Gastrocnemius medialis (tissue), 4 donors: ENCODE data around the gene RHOB. TPM values are rescaled to one million over a fixed set of nuclear protein-coding genes. Genes with fewer than 3 reads are reported as not detected.

Experiments
- ATAC-seq, 2 donors: fragments of 150-250 bp; one replicate each; pipeline ENCODE4 v1.9.1; 2016
- DNase-seq, 2 donors: peaks; one replicate each; pipeline ENCODE4 v3.0.0-alpha.2; 2019
- H3K27ac ChIP-seq, 4 donors: fragments of 200-600 bp; sonication (generic); 1 replicate in 1 of 4; 2 replicates in 3 of 4; pipeline ENCODE4 v1.5.1; 2016 to 2018; ENCODE audit warnings: mild to moderate bottlenecking in 2 of 4, moderate library complexity in 1 of 4
- H3K27me3 ChIP-seq, 3 donors: fragments of 200-600 bp; sonication (generic) in 2 of 3; 1 replicate in 1 of 3; 2 replicates in 2 of 3; pipeline versions ENCODE4 v1.5.1 to v1.6.0; 2016 to 2019; ENCODE audit warnings: mild to moderate bottlenecking in 1 of 3, moderate library complexity in 1 of 3
- H3K36me3 ChIP-seq, 2 donors: fragments of 200-600 bp; sonication (generic) in 1 of 2; one replicate each; pipeline ENCODE4 v1.5.1; 2017 to 2018
- H3K4me1 ChIP-seq, 2 donors: fragments of 200-600 bp; sonication (generic) in 1 of 2; one replicate each; pipeline ENCODE4 v1.5.1; 2016 to 2017; ENCODE audit warnings: mild to moderate bottlenecking in 2 of 2
- H3K4me3 ChIP-seq, 4 donors: fragments of 200-600 bp; sonication (generic) in 3 of 4; 1 replicate in 1 of 4; 2 replicates in 3 of 4; pipeline ENCODE4 v1.5.1; 2016 to 2019; ENCODE audit warnings: mild to moderate bottlenecking in 2 of 4
- H3K9me3 ChIP-seq, 3 donors: fragments of 200-600 bp; sonication (generic) in 2 of 3; 1 replicate in 1 of 3; 2 replicates in 2 of 3; pipeline ENCODE4 v1.5.1; 2016 to 2019
- CTCF ChIP-seq, 5 experiments: fragments of 450-650 bp in 3 of 5; fragments of 200-600 bp in 2 of 5; sonication (generic) in 2 of 5; IDR thresholded peaks in 4 of 5; conservative IDR thresholded peaks in 1 of 5; 1 replicate in 4 of 5; 2 replicates in 1 of 5; pipeline ENCODE4 v1.5.1; 2016 to 2019; ENCODE audit warnings: antibody characterized with exemption in 5 of 5, mild to moderate bottlenecking in 3 of 5, moderate library complexity in 3 of 5
- POLR2A ChIP-seq, 2 donors: fragments of 450-650 bp; IDR thresholded peaks; one replicate each; pipeline ENCODE4 v1.6.1; 2017; ENCODE audit warnings: antibody characterized with exemption in 2 of 2, mild to moderate bottlenecking in 2 of 2, moderate library complexity in 2 of 2
- in situ Hi-C, 4 donors: fragments of 200-750 bp; cut with MboI; loops; one replicate each; pipeline versions ENCODE4 v1.15.0 to v1.8.0; 2017; ENCODE audit warnings: low sequenced_read_pairs in 4 of 4
- intact Hi-C: fragments of 100-400 bp; cut with DNase I; formaldehyde crosslinking; loops from one replicate; pipeline ENCODE4 v1.15.1; 2023; ENCODE audit warnings: low total_unique reads
- total RNA-seq, 4 donors: library from RNA; depleted of rRNA; stranded (reverse); fragments of >200 nt; gene quantifications; one replicate each; pipeline versions ENCODE4 v1.1.0 to v1.2.3, GENCODE V29; 2016

The RHOB gene
- total RNA-seq, 4 donors from 2014 or later, result 696 to 1,267 (median 1,094) TPM

GRCh38 chr2:20438334-20439192 is 8.3 kb upstream of the RHOB start:
- ATAC-seq (peak; percentile 92 to 94), DNase-seq (peak in 1 of 2 donors; percentile 66)
- Histone ChIP-seq H3K4me1 (peaks cover 2 to 17% of the 10 kb centered on the region in 2 donors), H3K9me3 (no peaks in the 10 kb centered on the region), H3K27me3 (no peaks in the 10 kb centered on the region), H3K27ac (peak overlapping the region; percentile 58 to 69 (median 64)), H3K4me3 (peak overlapping the region in 1 of 4 donors; percentile 16), H3K36me3 (no peaks in the 10 kb centered on the region)
- TF ChIP-seq CTCF (IDR thresholded peaks at IDR 0.05 in 4 of 5, conservative IDR thresholded peaks at IDR 0.05 in 1 of 5) (no peak), POLR2A (IDR thresholded peaks at IDR 0.05) (peak; percentile 74 to 87)
- intact Hi-C loops (no loop called here), in situ Hi-C loops (loop anchor here in 1 of 4 donors (25.0 kb wide), 1 partner anchor 524 kb away; no protein-coding TSS in a partner anchor)

- H3K4me1 ChIP-seq, result peaks cover 4 to 23% of the 10 kb centered on the region in 2 donors
- ATAC-seq (no peak), DNase-seq (peak in 1 of 2 donors; percentile 12)
- TF ChIP-seq CTCF (IDR thresholded peaks at IDR 0.05 in 4 of 5, conservative IDR thresholded peaks at IDR 0.05 in 1 of 5) (no peak), POLR2A (IDR thresholded peaks at IDR 0.05) (no peak)
- no peaks in the 10 kb centered on the region for H3K9me3 ChIP-seq
- intact Hi-C loops, result no loop called here
- no peaks in the 10 kb centered on the region for H3K36me3 ChIP-seq
- no peak overlapping the region for H3K4me3 ChIP-seq
- in situ Hi-C loops, result loop anchor here in 1 of 4 donors (25.0 kb wide), 1 partner anchor 523 kb away; no protein-coding TSS in a partner anchor
- no peaks in the 10 kb centered on the region for H3K27me3 ChIP-seq
- H3K27ac ChIP-seq, result peak overlapping the region; percentile 51 to 69 (median 61)
These were observed 7.7 kb upstream of the RHOB start for GRCh38 chr2:20439193-20439475.

GRCh38 chr2:20439503-20439902 is 7.4 kb upstream of the RHOB start:
- no peaks in the 10 kb centered on the region for H3K9me3 ChIP-seq
- ATAC-seq (no peak), DNase-seq (peak in 1 of 2 donors; percentile 35)
- intact Hi-C loops (no loop called here), in situ Hi-C loops (loop anchor here in 1 of 4 donors (25.0 kb wide), 1 partner anchor 523 kb away; no protein-coding TSS in a partner anchor)
- H3K36me3 ChIP-seq, result no peaks in the 10 kb centered on the region
- no peak overlapping the region for H3K4me3 ChIP-seq
- peaks cover 4 to 24% of the 10 kb centered on the region in 2 donors for H3K4me1 ChIP-seq
- no peaks in the 10 kb centered on the region for H3K27me3 ChIP-seq
- TF ChIP-seq POLR2A (IDR thresholded peaks at IDR 0.05) (peak in 1 of 2 donors; percentile 32), CTCF (IDR thresholded peaks at IDR 0.05 in 4 of 5, conservative IDR thresholded peaks at IDR 0.05 in 1 of 5) (no peak)
- H3K27ac ChIP-seq, result peak overlapping the region; percentile 51 to 69 (median 61)

GRCh38 chr2:20440001-20440560 is 6.8 kb upstream of the RHOB start:
- TF ChIP-seq CTCF (IDR thresholded peaks at IDR 0.05 in 4 of 5, conservative IDR thresholded peaks at IDR 0.05 in 1 of 5) (no peak), POLR2A (IDR thresholded peaks at IDR 0.05) (no peak)
- in situ Hi-C loops (loop anchor here (5.0 to 25.0 kb wide), 4 partner anchors 105 to 522 kb away; no protein-coding TSS in a partner anchor), intact Hi-C loops (no loop called here)
- Histone ChIP-seq H3K4me3 (no peak overlapping the region), H3K4me1 (peaks cover 4 to 24% of the 10 kb centered on the region in 2 donors), H3K27me3 (no peaks in the 10 kb centered on the region), H3K36me3 (no peaks in the 10 kb centered on the region), H3K9me3 (no peaks in the 10 kb centered on the region), H3K27ac (peak overlapping the region in 3 of 4 donors; percentile 15 to 69 (median 17))
- no peak for ATAC-seq
- DNase-seq, result peak in 1 of 2 donors; percentile 7
